Endothelial cell of umbilical vein (primary cell): ENCODE data around the gene PRKAG2. TPM values are rescaled to one million over a fixed set of nuclear protein-coding genes. Genes with fewer than 3 reads are reported as not detected.

Experiments
- BruUV-seq: library from RNA; stranded (reverse); fragments of 400-500 nt; replicated peaks from 2 replicates; lab custom pipeline; 2021; lab: Mats Ljungman, UMichigan
- CTCF ChIA-PET: fragments of 300-600, 350-600 bp; sonication (Branson Sonifier 250); formaldehyde crosslinking; loops from one replicate; lab custom pipeline; 2021; ENCODE audit warnings: antibody characterized with exemption, inconsistent platforms; lab: Charles Lee
- POLR2A ChIA-PET: fragments of 300-600, 350-600 bp; sonication (Branson Sonifier 250); formaldehyde crosslinking; loops from one replicate; lab custom pipeline; 2021; ENCODE audit warnings: antibody characterized with exemption, inconsistent platforms; lab: Charles Lee
- DNase-seq: peaks from one replicate; pipeline ENCODE4 v3.0.0-alpha.2; 2011; ENCODE audit warnings: low read depth, low spot score
- FAIRE-seq: peaks from 2 replicates; lab custom pipeline; 2011; peaks lifted over from hg19 to GRCh38; lab: Jason Lieb, UNC
- H2AFZ ChIP-seq: 2 replicates; pipeline ENCODE4 v1.6.0; 2012; ENCODE audit warnings: low read depth, low read length, control low read depth, inconsistent platforms
- H3K27ac ChIP-seq: 2 replicates; pipeline ENCODE4 v1.5.1; 2011; ENCODE audit warnings: low read depth, mild to moderate bottlenecking, control low read depth, low read length, moderate library complexity; ENCODE audit not compliant: insufficient read depth
- H3K27me3 ChIP-seq, 2 experiments: 2 replicates each; pipeline versions ENCODE4 v1.6.0 to v1.6.1; 2011; ENCODE audit warnings: low read length in 2 of 2, mixed read lengths in 1 of 2; ENCODE audit not compliant: control insufficient read depth in 2 of 2, insufficient read depth in 2 of 2
- H3K36me3 ChIP-seq, 2 experiments: 2 replicates in 1 of 2; 3 replicates in 1 of 2; pipeline ENCODE4 v1.5.1; 2011; ENCODE audit warnings: low read length in 2 of 2, mild to moderate bottlenecking in 1 of 2, moderate library complexity in 1 of 2; ENCODE audit not compliant: control insufficient read depth in 2 of 2, insufficient read depth in 2 of 2; ENCODE audit errors: extremely low read depth in 1 of 2
- H3K4me1 ChIP-seq: 3 replicates; pipeline ENCODE4 v1.5.1; 2011; ENCODE audit warnings: mild to moderate bottlenecking, low read length; ENCODE audit not compliant: control insufficient read depth, insufficient read depth; ENCODE audit errors: extremely low read depth
- H3K4me2 ChIP-seq: 2 replicates; pipeline ENCODE4 v1.6.1; 2011; ENCODE audit warnings: low read length, control low read depth, mixed read lengths; ENCODE audit not compliant: insufficient read depth
- H3K4me3 ChIP-seq, 3 experiments: fragments of 200-600 bp in 1 of 3; sonication (generic), shearing (Covaris generic) in 1 of 3; replicated peaks in 1 of 3; 2 replicates each; pipeline ENCODE4 v1.5.1; 2011 to 2016; ENCODE audit warnings: control low read depth in 3 of 3, low read length in 3 of 3, mild to moderate bottlenecking in 2 of 3, inconsistent platforms in 1 of 3, low read depth in 1 of 3, moderate library complexity in 1 of 3; ENCODE audit not compliant: insufficient read depth in 1 of 3
- H3K79me2 ChIP-seq: 2 replicates; pipeline ENCODE4 v1.6.0; 2012; ENCODE audit warnings: low read length, inconsistent platforms; ENCODE audit not compliant: control insufficient read depth, insufficient read depth
- H3K9ac ChIP-seq: replicated peaks from 2 replicates; pipeline ENCODE3; 2011; ENCODE audit warnings: low read length, control low read depth; ENCODE audit not compliant: insufficient read depth; ENCODE audit errors: extremely low read depth
- H3K9me1 ChIP-seq: replicated peaks from 3 replicates; pipeline ENCODE4 v1.6.0; 2011; ENCODE audit warnings: mild to moderate bottlenecking, low read length; ENCODE audit not compliant: control insufficient read depth, insufficient read depth; ENCODE audit errors: extremely low read depth
- H3K9me3 ChIP-seq: replicated peaks from 2 replicates; pipeline ENCODE4 v1.5.1; 2012; ENCODE audit warnings: low read length, inconsistent platforms; ENCODE audit not compliant: control insufficient read depth, insufficient read depth
- H4K20me1 ChIP-seq: replicated peaks from 2 replicates; pipeline ENCODE3; 2011; ENCODE audit warnings: mild to moderate bottlenecking, low read length; ENCODE audit not compliant: control insufficient read depth, insufficient read depth; ENCODE audit errors: extremely low read depth
- CTCF ChIP-seq, 2 donors: IDR thresholded peaks; 1 replicate in 1 of 2; 2 replicates in 1 of 2; pipeline ENCODE4 v1.5.1; 2011; ENCODE audit warnings: low read length in 2 of 2, mild to moderate bottlenecking in 2 of 2, moderate library complexity in 2 of 2, control low read depth in 1 of 2, inconsistent platforms in 1 of 2, low read depth in 1 of 2; ENCODE audit not compliant: insufficient read depth in 1 of 2; ENCODE audit errors: extremely low read depth in 1 of 2
- EZH2 ChIP-seq: IDR thresholded peaks from 2 replicates; pipeline ENCODE4 v1.6.1; 2012; ENCODE audit warnings: borderline replicate concordance, low read depth, mild to moderate bottlenecking, moderate library complexity, low read length, inconsistent platforms; ENCODE audit not compliant: severe bottlenecking
- FOS ChIP-seq: IDR thresholded peaks from 2 replicates; pipeline ENCODE4 v1.6.1; 2011; ENCODE audit warnings: mild to moderate bottlenecking, low read length, moderate library complexity, borderline replicate concordance; ENCODE audit not compliant: insufficient read depth
- GATA2 ChIP-seq: IDR thresholded peaks from 2 replicates; pipeline ENCODE4 v1.7.0; 2011; ENCODE audit warnings: low read depth, mild to moderate bottlenecking, moderate library complexity, mixed read lengths, low read length; ENCODE audit not compliant: insufficient read length, insufficient read depth
- JUN ChIP-seq: IDR thresholded peaks from 2 replicates; pipeline ENCODE4 v1.6.1; 2011; ENCODE audit warnings: borderline replicate concordance, low read depth; ENCODE audit not compliant: insufficient read length, insufficient read depth
- MAX ChIP-seq: IDR thresholded peaks from 2 replicates; pipeline ENCODE4 v1.6.1; 2011; ENCODE audit not compliant: insufficient read depth, insufficient read length
- MYC ChIP-seq: IDR thresholded peaks from one replicate; pipeline ENCODE4 v1.6.1; 2011; ENCODE audit warnings: mild to moderate bottlenecking, low read depth, low read length
- POLR2AphosphoS5 ChIP-seq: IDR thresholded peaks from 2 replicates; pipeline ENCODE4 v1.6.1; 2012; ENCODE audit warnings: low read depth, mild to moderate bottlenecking, control low read depth, low read length, moderate library complexity; ENCODE audit not compliant: insufficient read depth
- dilution Hi-C: fragments of 300-500 bp; cut with MboI; formaldehyde crosslinking; loops from one replicate; pipeline ENCODE4 v1.15.0; 2019; ENCODE audit warnings: low sequenced_read_pairs; ENCODE audit not compliant: extremely low pct_ligation_motif_present
- intact Hi-C: fragments of 100-400 bp; cut with micrococcal nuclease; formaldehyde crosslinking; loops from one replicate; pipeline ENCODE4 v1.10.0; 2022
- polyA plus RNA-seq, 4 experiments: library from polyadenylated mRNA; depleted of rRNA in 3 of 4; stranded (reverse) in 3 of 4; unstranded in 1 of 4; fragments of >200 nt; gene quantifications; 2 replicates each; pipeline versions ENCODE4 v1.2.1 to v1.2.3, GENCODE V29; 2011 to 2012; ENCODE audit warnings: missing spikeins in 1 of 4
- total RNA-seq: library from RNA; stranded (reverse); gene quantifications from 2 replicates; pipeline ENCODE4 v1.2.3, GENCODE V29; 2021

The PRKAG2 gene
- total and polyA plus RNA-seq, 2 donors (not counting 3 experiments of a cell fraction or from before 2014, with no cell fraction given), result 19.3 to 51.5 TPM

GRCh38 chr7:151888079-151889067 lies 11.5 kb upstream of the PRKAG2 start:
- POLR2A ChIA-PET, result no interaction called here
- no peaks in the 10 kb centered on the region for H4K20me1 ChIP-seq
- no peak for DNase-seq

More at GRCh38 chr7:151888079-151889067, 11.5 kb upstream of the PRKAG2 start:
- no peak overlapping the region for H3K27ac ChIP-seq
- intact Hi-C loops (no loop called here), dilution Hi-C loops (no loop called here)
- H2AFZ ChIP-seq, result no peak overlapping the region
- no peaks in the 10 kb centered on the region for H3K79me2 ChIP-seq
- H3K9me3 ChIP-seq, result no peaks in the 10 kb centered on the region
- peaks cover 0 to 8% of the 10 kb centered on the region in 2 experiments for H3K27me3 ChIP-seq
- H3K4me2 ChIP-seq, result no peak overlapping the region
- no peak overlapping the region for H3K9ac ChIP-seq
- no peak for FAIRE-seq
- no peaks in the 10 kb centered on the region for H3K36me3 ChIP-seq
- no TSS peak for BruUV-seq
- CTCF ChIA-PET, result interaction anchor here (0.6 kb wide), 1 partner anchor 511 kb away, joined by 3 read pairs; no protein-coding TSS in a partner anchor
- H3K9me1 ChIP-seq, result no peaks in the 10 kb centered on the region
- H3K4me1 ChIP-seq, result no peaks in the 10 kb centered on the region
- no peak overlapping the region for H3K4me3 ChIP-seq
- no peak for TF ChIP-seq JUN
- no peak for TF ChIP-seq GATA2
- no peak for TF ChIP-seq POLR2AphosphoS5
- TF ChIP-seq MAX, result no peak
- TF ChIP-seq CTCF (IDR thresholded peaks at IDR 0.05; ENCODE audit: extremely low read depth in 1 of 2, insufficient read depth in 1 of 2, low read depth in 1 of 2, low read length in 2 of 2), result no peak
- TF ChIP-seq FOS, result no peak
- TF ChIP-seq EZH2, result no peak
- TF ChIP-seq MYC, result no peak
